Bronchial smooth muscle cell (primary cell): ENCODE results near the gene LECT2. TPM values are rescaled to one million over a fixed set of nuclear protein-coding genes. Genes with fewer than 3 reads are reported as not detected.

ENCODE experiments used
- total RNA-seq: library from RNA; depleted of rRNA; stranded (reverse); fragments of >200 nt; gene quantifications from 2 replicates; pipeline ENCODE4 v1.2.1, GENCODE V29; 2014

Gene LECT2
- not detected in 2 replicates for total RNA-seq

DNA sequence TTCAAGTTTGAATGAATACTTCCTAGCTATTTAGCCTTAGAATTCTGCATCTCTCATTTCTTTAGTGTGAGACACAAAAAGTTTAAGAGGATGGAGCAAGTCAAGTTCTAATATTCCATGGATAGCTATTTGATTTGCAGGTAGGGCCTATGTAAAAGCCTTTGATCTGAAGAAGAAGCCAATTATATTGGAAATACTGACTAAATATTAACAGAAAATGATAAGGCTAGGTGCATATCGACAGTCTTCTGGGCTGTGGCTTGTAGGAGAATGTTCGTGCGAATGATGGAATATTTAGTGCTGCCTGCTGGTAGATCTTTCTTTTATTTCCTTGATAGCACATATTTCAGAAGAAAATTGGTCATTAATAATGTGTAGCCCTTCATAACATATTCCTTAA lies at the start of gene LECT2:
TSS of gene LECT2 (minus strand) at position 85 of the 400 bp plus-strand sequence. CDS start 150 bp downstream, outside the sequence.

Other genes with a start within 250 kb of the LECT2 start
- not detected in 2 replicates for gene SLC25A48, start 120.3 kb downstream of the LECT2 start, total RNA-seq
- not detected in 2 replicates for gene IL9, start 59.1 kb downstream of the LECT2 start, total RNA-seq
- 985 and 2,490 TPM in 2 replicates for gene TGFBI, start 74.0 kb upstream of the LECT2 start, total RNA-seq
- 39.0 and 40.2 TPM in 2 replicates for gene SMAD5, start 177.9 kb upstream of the LECT2 start, total RNA-seq
- gene SMIM32, start 238.2 kb upstream of the LECT2 start, total RNA-seq, result not detected in 2 replicates